IMR-90 (cell line): ENCODE measurements around the gene KCNE4. TPM values are rescaled to one million over a fixed set of nuclear protein-coding genes. Genes with fewer than 3 reads are reported as not detected.
A peak's percentile ranks its signal among the peaks of the same experiment; 100 is the strongest.

Source experiments
- ATAC-seq: fragments of 200-7000 bp; cut with Tn5 transposase; 2 replicates; pipeline ENCODE4 v1.9.1; 2020; ENCODE audit warnings: low read depth, mild to moderate bottlenecking, moderate library complexity
- BruUV-seq: library from RNA; stranded (reverse); fragments of 400-500 nt; replicated peaks from 2 replicates; lab custom pipeline; 2021; lab: Mats Ljungman, UMichigan
- CTCF ChIA-PET: fragments of 300-600 bp; formaldehyde crosslinking; extraction: SDS; loops from one replicate; lab custom pipeline; 2021; ENCODE audit warnings: antibody characterized with exemption; lab: Yijun Ruan, JAX
- POLR2A ChIA-PET: fragments of 300-600 bp; sonication (Branson Sonifier 250); formaldehyde crosslinking; loops from one replicate; lab custom pipeline; 2022; ENCODE audit warnings: antibody characterized with exemption; ENCODE audit not compliant: unreplicated experiment; lab: Charles Lee
- DNase-seq: peaks from one replicate; pipeline ENCODE4 v3.0.0; 2013
- H2AFZ ChIP-seq: replicated peaks from 2 replicates; pipeline ENCODE3; 2013; ENCODE audit warnings: low read length, mild to moderate bottlenecking; ENCODE audit not compliant: poor library complexity
- H2AK5ac ChIP-seq: 2 replicates; pipeline ENCODE4 v1.6.1; 2013; ENCODE audit warnings: low read depth, low read length, inconsistent platforms
- H2AK9ac ChIP-seq: replicated peaks from 2 replicates; pipeline ENCODE3; 2013; ENCODE audit warnings: mild to moderate bottlenecking, low read depth, low read length, moderate library complexity; ENCODE audit not compliant: poor library complexity
- H2BK120ac ChIP-seq: 2 replicates; pipeline ENCODE4 v1.6.1; 2013; ENCODE audit warnings: low read depth, low read length, inconsistent platforms
- H2BK15ac ChIP-seq: 3 replicates; pipeline ENCODE4 v1.6.1; 2013; ENCODE audit warnings: low read depth, low read length, inconsistent platforms
- H2BK20ac ChIP-seq: 2 replicates; pipeline ENCODE4 v1.6.1; 2013; ENCODE audit warnings: low read depth, mild to moderate bottlenecking, inconsistent platforms, low read length, moderate library complexity
- H2BK5ac ChIP-seq: 2 replicates; pipeline ENCODE4 v1.6.1; 2013; ENCODE audit warnings: mild to moderate bottlenecking, low read depth, low read length, inconsistent platforms; ENCODE audit not compliant: poor library complexity, severe bottlenecking
- H3K14ac ChIP-seq: replicated peaks from 2 replicates; pipeline ENCODE4 v1.6.1; 2013; ENCODE audit warnings: low read depth, low read length, inconsistent platforms
- H3K18ac ChIP-seq: 2 replicates; pipeline ENCODE4 v1.6.1; 2013; ENCODE audit warnings: low read depth, low read length, control low read depth
- H3K23ac ChIP-seq: 2 replicates; pipeline ENCODE4 v1.6.1; 2013; ENCODE audit warnings: low read depth, low read length, inconsistent platforms
- H3K27ac ChIP-seq: 2 replicates; pipeline ENCODE4 v1.5.1; 2013; ENCODE audit warnings: mild to moderate bottlenecking, control low read depth, low read length; ENCODE audit not compliant: insufficient read depth
- H3K27me3 ChIP-seq: 2 replicates; pipeline ENCODE4 v1.6.1; 2013; ENCODE audit warnings: low read length; ENCODE audit not compliant: control insufficient read depth, insufficient read depth
- H3K36me3 ChIP-seq: 2 replicates; pipeline ENCODE4 v1.6.1; 2013; ENCODE audit warnings: low read length, mixed read lengths; ENCODE audit not compliant: control insufficient read depth, insufficient read depth
- H3K4ac ChIP-seq: 2 replicates; pipeline ENCODE4 v1.6.1; 2013; ENCODE audit warnings: low read depth, low read length, inconsistent platforms
- H3K4me1 ChIP-seq: 2 replicates; pipeline ENCODE4 v1.6.1; 2013; ENCODE audit warnings: low read length, mixed read lengths; ENCODE audit not compliant: control insufficient read depth, insufficient read depth
- H3K4me2 ChIP-seq: 2 replicates; pipeline ENCODE4 v1.6.1; 2013; ENCODE audit warnings: low read depth, mild to moderate bottlenecking, control low read depth, low read length, moderate library complexity
- H3K4me3 ChIP-seq: 2 replicates; pipeline ENCODE4 v1.5.1; 2013; ENCODE audit warnings: low read depth, mild to moderate bottlenecking, control low read depth, low read length, moderate library complexity; ENCODE audit not compliant: insufficient read depth
- H3K56ac ChIP-seq: 2 replicates; pipeline ENCODE4 v1.6.1; 2013; ENCODE audit warnings: low read length, inconsistent platforms; ENCODE audit not compliant: insufficient read depth; ENCODE audit errors: extremely low read depth
- H3K79me1 ChIP-seq, 2 experiments: 2 replicates each; pipeline ENCODE4 v1.6.1; 2013; ENCODE audit warnings: low read length in 2 of 2, inconsistent platforms in 1 of 2, low read depth in 1 of 2
- H3K9ac ChIP-seq: 2 replicates; pipeline ENCODE4 v1.6.1; 2013; ENCODE audit warnings: low read depth, low read length, control low read depth
- H3K9me1 ChIP-seq: 2 replicates; pipeline ENCODE4 v1.6.1; 2013; ENCODE audit warnings: low read length, inconsistent platforms; ENCODE audit not compliant: insufficient read depth
- H3K9me3 ChIP-seq: 2 replicates; pipeline ENCODE4 v1.6.1; 2013; ENCODE audit warnings: low read length; ENCODE audit not compliant: control insufficient read depth, insufficient read depth
- H4K20me1 ChIP-seq: 2 replicates; pipeline ENCODE4 v1.6.1; 2013; ENCODE audit warnings: low read length, inconsistent platforms; ENCODE audit not compliant: insufficient read depth
- H4K5ac ChIP-seq: 2 replicates; pipeline ENCODE4 v1.6.1; 2013; ENCODE audit warnings: mild to moderate bottlenecking, low read depth, low read length, control low read depth
- H4K8ac ChIP-seq, 2 experiments: 2 replicates each; pipeline ENCODE4 v1.6.1; 2013; ENCODE audit warnings: low read depth in 2 of 2, low read length in 2 of 2, control low read depth in 1 of 2, inconsistent platforms in 1 of 2
- H4K91ac ChIP-seq: 2 replicates; pipeline ENCODE4 v1.6.1; 2013; ENCODE audit warnings: low read depth, low read length, inconsistent platforms; ENCODE audit not compliant: insufficient read depth
- CEBPB ChIP-seq: IDR thresholded peaks from 2 replicates; pipeline ENCODE4 v1.6.1; 2012; ENCODE audit warnings: low read depth, low read length, improper control_type of control experiment
- FOS ChIP-seq: fragments of 150-350 bp; IDR thresholded peaks from 2 replicates; pipeline ENCODE4 v1.6.1; 2016; ENCODE audit warnings: low read depth, low read length
- WGBS, 2 experiments: methylation state at CpG; one replicate each; pipeline versions ENCODE4 v1.1.5 to v1.1.7; 2013; ENCODE audit warnings: missing lambda C conversion rate in 2 of 2; ENCODE audit not compliant: insufficient read length in 1 of 2; ENCODE audit errors: extremely low coverage in 2 of 2; 5-methylcytosine and 5-hydroxymethylcytosine counted together
- dilution Hi-C: fragments of 300-500 bp; cut with HindIII; formaldehyde crosslinking; loops from one replicate; pipeline ENCODE4 v1.14.3; 2018; ENCODE audit warnings: low sequenced_read_pairs; ENCODE audit not compliant: unreplicated experiment
- in situ Hi-C: fragments of 300-500 bp; cut with MboI; formaldehyde crosslinking; loops from 3 replicates; pipeline ENCODE4 v1.14.3; 2019; ENCODE audit warnings: low sequenced_read_pairs, inconsistent platforms, mixed read lengths
- intact Hi-C: fragments of 100-400 bp; cut with micrococcal nuclease; formaldehyde crosslinking; loops from 2 replicates; pipeline ENCODE4 v1.10.0; 2022
- polyA plus RNA-seq, 3 experiments: library from polyadenylated mRNA; depleted of rRNA; stranded (reverse); fragments of >200 nt; gene quantifications; 2 replicates each; pipeline ENCODE4 v1.2.3, GENCODE V29; 2012; ENCODE audit warnings: low replicate concordance in 1 of 3
- total RNA-seq: library from RNA; depleted of rRNA; stranded (reverse); fragments of >200 nt; gene quantifications from 2 replicates; pipeline ENCODE4 v1.2.3, GENCODE V29; 2012
- TF ChIP-seq, protein P1 (sequence below): conservative IDR thresholded peaks from 2 replicates; pipeline ENCODE4 v1.5.1; 2012; ENCODE audit warnings: mild to moderate bottlenecking, low read depth, low read length, improper control_type of control experiment

The KCNE4 gene
- total and polyA plus RNA-seq, 2 of the 4 experiments (the other 2 are of a cell fraction) = 6.6 to 6.8 TPM

DNA sequence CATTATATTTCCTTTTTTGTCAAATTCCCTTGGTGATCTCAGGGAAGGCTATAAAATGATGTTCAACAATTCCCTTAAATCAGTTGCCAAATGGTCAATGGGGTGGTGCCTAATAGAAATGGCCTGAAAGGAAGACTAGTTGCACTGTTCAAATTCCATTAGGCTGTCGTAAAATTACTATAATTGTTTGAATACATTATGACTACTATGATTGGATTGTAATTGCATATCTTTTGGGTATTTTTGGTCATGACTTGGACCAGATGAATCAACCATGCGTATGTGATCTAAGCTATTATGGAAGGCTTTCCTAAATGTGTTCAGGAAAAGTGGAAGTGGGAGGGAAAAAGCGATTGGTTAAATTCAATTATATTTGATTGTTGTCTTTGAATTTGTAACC, 41.3 kb upstream of the KCNE4 start:
- H3K4me1 ChIP-seq = peaks cover 7% of the 10 kb centered on the region; the same call in 1 of the 2 replicates

More for the DNA sequence above, 41.3 kb upstream of the KCNE4 start:
- TF ChIP-seq CEBPB = peak; percentile 66
- peak; percentile 38 for TF ChIP-seq FOS
- TF ChIP-seq, protein P1, sequence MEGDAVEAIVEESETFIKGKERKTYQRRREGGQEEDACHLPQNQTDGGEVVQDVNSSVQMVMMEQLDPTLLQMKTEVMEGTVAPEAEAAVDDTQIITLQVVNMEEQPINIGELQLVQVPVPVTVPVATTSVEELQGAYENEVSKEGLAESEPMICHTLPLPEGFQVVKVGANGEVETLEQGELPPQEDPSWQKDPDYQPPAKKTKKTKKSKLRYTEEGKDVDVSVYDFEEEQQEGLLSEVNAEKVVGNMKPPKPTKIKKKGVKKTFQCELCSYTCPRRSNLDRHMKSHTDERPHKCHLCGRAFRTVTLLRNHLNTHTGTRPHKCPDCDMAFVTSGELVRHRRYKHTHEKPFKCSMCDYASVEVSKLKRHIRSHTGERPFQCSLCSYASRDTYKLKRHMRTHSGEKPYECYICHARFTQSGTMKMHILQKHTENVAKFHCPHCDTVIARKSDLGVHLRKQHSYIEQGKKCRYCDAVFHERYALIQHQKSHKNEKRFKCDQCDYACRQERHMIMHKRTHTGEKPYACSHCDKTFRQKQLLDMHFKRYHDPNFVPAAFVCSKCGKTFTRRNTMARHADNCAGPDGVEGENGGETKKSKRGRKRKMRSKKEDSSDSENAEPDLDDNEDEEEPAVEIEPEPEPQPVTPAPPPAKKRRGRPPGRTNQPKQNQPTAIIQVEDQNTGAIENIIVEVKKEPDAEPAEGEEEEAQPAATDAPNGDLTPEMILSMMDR = no peak
- H3K9me3 ChIP-seq = no peaks in the 10 kb centered on the region
- 0 out of 2 replicates have a peak, but pooled peaks cover 3% of the 10 kb centered on the region for H3K9me1 ChIP-seq
- H3K56ac ChIP-seq = no peak overlapping the region
- H3K23ac ChIP-seq = peak overlapping the region; percentile 43; the same call in 1 of the 2 replicates
- no peak overlapping the region for H2AK9ac ChIP-seq
- H2BK15ac ChIP-seq = 0 out of 3 replicates have a peak overlapping the region, but pooled peaks have one; percentile 61
- H3K4me3 ChIP-seq = no peak overlapping the region
- WGBS, 2 experiments = 0% methylated on average over 1 of the region's 3 CpGs; no CpG with 5 or more reads in 1 of the 2 experiments
- ATAC-seq (peak; percentile 76), DNase-seq (peak; percentile 96)
- peak overlapping the region; percentile 94 for H2BK5ac ChIP-seq
- peak overlapping the region; percentile 83; the same call in 1 of the 2 replicates for H2BK20ac ChIP-seq
- peak overlapping the region; percentile 74; the same call in 1 of the 2 replicates for H2BK120ac ChIP-seq
- H3K79me1 ChIP-seq = no peaks in the 10 kb centered on the region
- no peaks in the 10 kb centered on the region for H3K27me3 ChIP-seq
- H4K8ac ChIP-seq = peak overlapping the region in 1 of 2 experiments; percentile 64; a peak in 2 of 4 replicates
- no peak overlapping the region for H2AK5ac ChIP-seq
- peak overlapping the region; percentile 82; the same call in 1 of the 2 replicates for H4K5ac ChIP-seq
- intact Hi-C loops = no loop called here
- in situ Hi-C loops = no loop called here
- ChIA-PET CTCF (no interaction called here), POLR2A (interaction anchor here (0.7 kb wide), 1 partner anchor 9 kb away, joined by 3 read pairs; no protein-coding TSS in a partner anchor)
- H3K27ac ChIP-seq = no peak overlapping the region
- H3K9ac ChIP-seq = no peak overlapping the region
- H3K14ac ChIP-seq = peak overlapping the region; percentile 59
- no TSS peak for BruUV-seq
- H3K4me2 ChIP-seq = peak overlapping the region; percentile 43; the same call in 1 of the 2 replicates
- H4K20me1 ChIP-seq = no peaks in the 10 kb centered on the region
- dilution Hi-C loops = no loop called here
- H2AFZ ChIP-seq = no peak overlapping the region
- 0 out of 2 replicates have a peak overlapping the region, but pooled peaks have one; percentile 35 for H4K91ac ChIP-seq
- H3K18ac ChIP-seq = peak overlapping the region; percentile 94; the same call in 1 of the 2 replicates
- peak overlapping the region; percentile 59; the same call in 1 of the 2 replicates for H3K4ac ChIP-seq
- H3K36me3 ChIP-seq = no peaks in the 10 kb centered on the region
